ENCODE data around the gene SYNE1.
"Not testable (repeated sequence)": the region's sequence is repeated elsewhere in the genome, so short reads cannot be mapped to it uniquely, and the experiment has no call there.

Gene SYNE1

DNA sequence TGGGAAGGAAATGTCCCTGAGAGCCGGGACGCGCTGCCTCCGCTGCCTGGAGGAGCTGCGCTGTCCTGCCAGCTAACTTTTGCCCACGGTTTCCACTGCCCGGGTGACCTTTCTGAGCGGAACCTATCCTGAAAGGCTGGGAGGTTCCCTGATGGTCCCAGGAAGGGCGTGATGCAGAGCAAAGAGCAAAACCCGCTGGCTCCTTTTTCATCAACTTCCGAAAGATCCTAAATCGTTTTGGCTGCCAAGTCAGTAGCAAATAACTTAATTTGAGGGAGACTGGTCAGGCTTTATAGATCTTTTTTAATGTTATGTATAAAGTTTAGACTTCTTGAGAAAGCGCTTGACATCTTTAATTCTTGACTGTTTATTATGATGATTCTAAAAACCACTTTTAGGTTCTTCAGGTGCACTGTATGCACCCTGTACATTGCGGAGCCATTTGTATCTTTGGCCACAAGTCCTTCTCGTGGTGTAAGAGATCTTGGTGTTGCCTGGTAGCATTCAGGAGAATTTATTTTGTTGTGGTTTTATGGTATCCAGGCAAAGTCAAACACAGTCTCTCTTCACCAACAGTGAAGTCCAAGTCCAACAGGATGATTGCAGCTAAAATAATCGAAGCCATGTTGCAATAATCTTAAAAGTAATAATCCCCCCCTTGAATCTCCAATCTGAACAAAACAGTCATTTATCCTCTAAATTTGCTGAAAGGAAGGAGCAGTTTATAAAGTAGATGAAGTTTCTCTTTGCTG lies at the start of gene SYNE1:
TSS of gene SYNE1 (minus strand) at position 67 of the 752 bp plus-strand sequence. CDS start 9,031 bp downstream, outside the sequence.
- TF ChIP-seq CTCF (conservative IDR thresholded peaks at IDR 0.05; ENCODE audit: low read depth, low read length): no peak
- peak; percentile 21 for DNase-seq (ENCODE audit: low read depth)
- peak within 1 kb of the TSS; percentile 64 for H3K4me3 ChIP-seq (ENCODE audit: low read depth, low read length)

DNA sequence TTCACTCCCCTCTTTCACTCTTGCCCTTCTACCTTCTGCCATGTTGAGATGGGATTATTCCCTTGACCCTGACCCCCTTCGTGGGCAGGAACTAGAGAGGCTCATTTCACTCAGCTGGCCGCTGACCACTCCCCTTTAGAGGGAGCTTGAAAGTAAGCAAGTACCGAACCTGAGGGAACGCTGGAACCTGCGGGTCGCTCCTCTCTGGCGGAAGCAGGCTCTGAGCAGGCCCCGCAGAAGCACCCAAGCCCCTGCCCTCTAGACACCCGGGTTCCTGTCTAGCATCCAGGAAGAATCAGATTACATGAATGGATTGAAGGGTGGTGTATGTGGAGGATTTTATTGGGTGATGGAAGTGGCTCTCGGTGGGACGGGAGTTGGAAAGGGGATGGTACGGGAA lies 48.7 kb upstream of the SYNE1 start:
- TF ChIP-seq CTCF (conservative IDR thresholded peaks at IDR 0.05; ENCODE audit: low read depth, low read length): no peak
- DNase-seq (ENCODE audit: low read depth): no peak
- no peak overlapping the region for H3K4me3 ChIP-seq (ENCODE audit: low read depth, low read length)

DNA sequence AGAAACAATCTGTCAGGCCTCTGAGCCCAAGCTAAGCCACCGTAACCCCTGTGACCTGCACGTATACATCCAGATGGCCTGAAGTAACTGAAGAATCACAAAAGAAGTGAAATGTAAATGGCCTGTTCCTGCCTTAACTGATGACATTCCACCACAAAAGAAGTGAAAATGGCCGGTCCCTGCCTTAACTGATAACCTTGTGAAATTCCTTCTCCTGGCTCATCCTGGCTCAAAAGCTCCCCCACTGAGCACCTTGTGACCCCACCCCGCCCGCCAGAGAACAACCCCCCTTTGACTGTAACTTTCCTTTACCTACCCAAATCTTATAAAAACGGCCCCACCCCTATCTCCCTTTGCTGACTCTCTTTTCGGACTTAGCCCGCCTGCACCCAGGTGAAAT lies 45.8 kb upstream of the SYNE1 start:
- H3K4me3 ChIP-seq (ENCODE audit: low read depth, low read length); DNase-seq (ENCODE audit: low read depth): not testable (repeated sequence)

DNA sequence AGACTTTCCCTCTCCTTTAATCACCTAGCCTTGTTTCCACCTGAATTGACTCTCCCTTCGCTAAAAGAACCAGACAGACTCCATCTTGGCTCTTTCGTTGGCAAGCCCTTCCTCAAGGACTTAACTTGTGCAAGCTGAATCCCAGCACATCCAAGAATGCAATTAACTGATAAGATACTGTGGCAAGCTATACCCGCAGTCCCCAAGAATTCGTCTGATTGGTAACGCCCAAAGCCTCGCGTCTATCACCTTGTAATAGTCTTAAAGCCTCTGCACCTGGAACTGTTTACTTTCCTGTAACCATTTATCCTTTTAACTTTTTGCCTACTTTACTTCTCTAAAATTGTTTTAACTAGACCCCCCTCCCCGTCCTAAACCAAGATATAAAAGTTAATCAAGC lies 45.0 kb upstream of the SYNE1 start:
- no peak for DNase-seq (ENCODE audit: low read depth)
- no peak for TF ChIP-seq CTCF (conservative IDR thresholded peaks at IDR 0.05; ENCODE audit: low read depth, low read length)
- H3K4me3 ChIP-seq (ENCODE audit: low read depth, low read length): no peak overlapping the region

DNA sequence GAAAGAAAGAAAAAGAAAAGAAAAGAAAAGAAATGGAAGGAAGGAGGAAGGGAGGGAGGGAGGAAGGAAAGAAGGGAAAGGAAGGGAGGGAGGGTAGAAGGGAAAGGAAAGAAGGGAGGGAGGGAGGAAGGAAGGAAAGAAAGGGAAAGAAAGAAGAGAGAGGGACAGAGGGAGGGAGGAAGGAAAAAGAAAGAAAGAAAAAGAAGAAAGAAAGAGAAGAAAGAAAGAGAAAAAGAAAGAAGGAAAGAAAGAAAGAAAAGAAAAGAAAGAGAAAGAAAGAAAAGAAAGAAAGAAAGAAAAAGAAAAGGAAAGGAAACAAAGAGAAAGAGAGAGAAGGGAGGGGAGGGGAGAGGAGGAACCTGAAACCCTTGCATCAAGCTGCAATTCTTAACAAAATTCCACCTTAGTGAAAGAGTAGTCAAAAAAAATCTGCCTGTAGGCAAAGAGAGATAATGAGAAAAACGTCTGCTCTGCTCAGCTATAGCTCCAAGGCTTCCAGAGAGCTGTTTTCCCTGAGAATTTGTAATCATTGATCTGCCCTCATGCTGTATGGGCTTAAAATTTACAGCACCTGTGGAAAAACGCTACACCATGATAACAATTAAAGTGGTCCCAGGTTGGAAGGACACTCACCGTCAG lies 43.8 kb upstream of the SYNE1 start:
- no peak for TF ChIP-seq CTCF (conservative IDR thresholded peaks at IDR 0.05; ENCODE audit: low read depth, low read length)
- DNase-seq (ENCODE audit: low read depth): no peak
- no peak overlapping the region for H3K4me3 ChIP-seq (ENCODE audit: low read depth, low read length)

GRCh38 chr6:152680151-152680550 lies 43.0 kb upstream of the SYNE1 start:
- no peak for TF ChIP-seq CTCF (conservative IDR thresholded peaks at IDR 0.05; ENCODE audit: low read depth, low read length)
- DNase-seq (ENCODE audit: low read depth): no peak
- H3K4me3 ChIP-seq (ENCODE audit: low read depth, low read length): no peak overlapping the region

- no peak overlapping the region for H3K4me3 ChIP-seq (ENCODE audit: low read depth, low read length)
- no peak for DNase-seq (ENCODE audit: low read depth)
- no peak for TF ChIP-seq CTCF (conservative IDR thresholded peaks at IDR 0.05; ENCODE audit: low read depth, low read length)
These were observed 36.1 kb upstream of the SYNE1 start for GRCh38 chr6:152673236-152673635.

Measured in choroid plexus epithelial cell (primary cell).